Activated T-helper 9 cell treated with anti-CD3 and anti-CD28 coated beads, Interleukin-2, amount 50 U/mL, for 16 hours (primary cell): ENCODE results near the gene C19orf47.

ENCODE experiments used
- DNase-seq: peaks from one replicate; pipeline ENCODE4 v3.0.0-alpha.2; 2020; ENCODE audit warnings: low read depth

C19orf47 gene, protein sequence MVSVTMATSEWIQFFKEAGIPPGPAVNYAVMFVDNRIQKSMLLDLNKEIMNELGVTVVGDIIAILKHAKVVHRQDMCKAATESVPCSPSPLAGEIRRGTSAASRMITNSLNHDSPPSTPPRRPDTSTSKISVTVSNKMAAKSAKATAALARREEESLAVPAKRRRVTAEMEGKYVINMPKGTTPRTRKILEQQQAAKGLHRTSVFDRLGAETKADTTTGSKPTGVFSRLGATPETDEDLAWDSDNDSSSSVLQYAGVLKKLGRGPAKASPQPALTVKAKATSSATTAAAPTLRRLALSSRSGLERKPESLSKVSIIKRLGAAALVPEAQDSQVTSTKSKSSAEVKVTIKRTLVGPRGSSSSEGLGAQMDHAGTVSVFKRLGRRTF

DNA sequence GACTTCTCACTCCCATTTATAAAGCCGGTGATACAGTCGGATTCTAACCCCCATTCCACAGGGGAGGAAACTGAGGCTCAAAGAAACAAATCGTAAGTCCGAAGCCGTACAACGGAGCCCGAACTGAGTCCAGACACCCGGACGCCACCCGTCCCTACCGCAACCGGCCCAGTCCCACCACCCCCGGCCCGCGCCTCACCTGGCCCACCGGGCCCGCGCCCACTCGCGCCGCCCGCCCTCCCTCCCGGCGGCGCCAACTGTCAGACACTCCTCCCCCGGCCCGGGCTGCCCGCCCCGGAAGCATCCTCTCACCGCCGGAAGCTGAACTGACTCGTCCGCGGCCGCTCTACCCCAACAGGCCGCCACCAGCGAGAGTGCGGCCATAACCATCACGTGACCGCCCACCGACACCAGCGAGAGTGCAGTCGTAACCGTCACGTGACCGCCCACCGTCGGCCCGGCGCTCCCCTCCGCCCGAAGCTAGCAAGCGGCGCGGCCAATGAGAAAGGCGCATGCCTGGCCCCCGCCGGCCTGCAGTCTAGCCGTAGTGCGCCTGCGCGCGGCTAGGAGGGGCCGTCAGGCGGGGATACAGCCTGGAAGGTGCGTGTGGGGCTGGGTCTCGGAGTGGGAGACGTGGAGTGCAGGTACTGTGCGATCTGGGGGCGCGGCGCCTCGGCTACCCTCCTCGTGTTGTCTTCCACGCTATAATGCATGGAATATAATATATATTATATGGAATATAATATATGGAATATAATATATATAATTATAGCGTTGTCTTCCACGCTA is at the start of gene C19orf47, which contains the start of gene PLD3:
C19orf47 (minus strand) TSS at position 273 of the 789 bp plus-strand sequence. CDS start 6,540 bp downstream, outside the sequence.
PLD3 (plus strand) TSS at position 571 of the 789 bp plus-strand sequence. CDS start 17,789 bp downstream, outside the sequence.
- DNase-seq = peak; percentile 98

DNA sequence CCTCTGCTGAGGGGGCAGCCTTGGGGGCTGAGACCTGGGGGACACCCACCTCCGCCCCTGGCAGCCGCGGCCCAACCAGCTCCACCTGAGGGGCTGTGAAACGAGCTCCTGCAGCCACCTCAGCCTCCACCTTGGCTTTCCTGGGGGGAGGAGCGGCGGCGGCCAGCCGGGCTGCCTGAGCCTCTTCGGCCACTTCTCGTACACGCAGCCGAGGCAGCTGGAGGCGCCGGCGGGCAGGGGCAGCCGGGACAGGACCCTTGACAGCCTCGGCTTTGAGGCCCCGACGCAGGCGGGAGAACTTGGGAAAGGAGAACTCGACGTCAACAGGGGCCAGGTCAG is 49.3 kb upstream of the C19orf47 start:
- DNase-seq = no peak

DNA sequence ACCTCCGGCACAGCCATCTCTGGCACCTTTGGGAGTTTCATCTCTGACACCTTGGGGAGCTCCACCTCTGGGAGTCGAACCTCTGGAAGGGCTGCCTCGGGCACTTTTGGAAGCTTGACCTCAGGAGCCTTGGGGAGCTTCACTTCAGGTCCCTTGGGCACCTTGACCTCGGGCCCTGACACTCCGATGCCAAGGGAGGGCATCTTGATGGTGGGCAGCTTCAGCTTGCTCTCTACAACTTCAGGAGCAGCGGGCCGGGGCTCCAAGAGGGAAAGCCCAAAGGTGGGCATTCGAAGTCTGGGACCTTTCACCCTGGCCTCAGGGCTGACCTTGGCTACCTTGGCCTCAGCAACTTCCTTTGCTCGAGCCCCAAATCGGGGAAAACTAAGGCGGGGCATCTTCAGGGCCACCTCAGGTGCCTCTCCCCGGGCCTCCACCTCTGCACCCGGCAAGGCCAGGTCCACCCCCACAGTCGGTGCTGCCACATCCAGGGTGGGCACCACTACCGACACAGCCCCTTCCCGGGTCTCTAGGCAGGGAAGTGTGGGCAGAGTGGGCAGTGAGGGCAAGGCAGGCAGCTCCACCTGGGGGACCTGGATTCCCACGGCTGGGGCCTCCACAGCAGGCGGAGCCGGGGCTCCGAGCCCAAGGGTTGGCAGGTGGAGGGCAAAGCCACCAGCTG is 48.8 kb upstream of the C19orf47 start:
- DNase-seq = no peak

DNA sequence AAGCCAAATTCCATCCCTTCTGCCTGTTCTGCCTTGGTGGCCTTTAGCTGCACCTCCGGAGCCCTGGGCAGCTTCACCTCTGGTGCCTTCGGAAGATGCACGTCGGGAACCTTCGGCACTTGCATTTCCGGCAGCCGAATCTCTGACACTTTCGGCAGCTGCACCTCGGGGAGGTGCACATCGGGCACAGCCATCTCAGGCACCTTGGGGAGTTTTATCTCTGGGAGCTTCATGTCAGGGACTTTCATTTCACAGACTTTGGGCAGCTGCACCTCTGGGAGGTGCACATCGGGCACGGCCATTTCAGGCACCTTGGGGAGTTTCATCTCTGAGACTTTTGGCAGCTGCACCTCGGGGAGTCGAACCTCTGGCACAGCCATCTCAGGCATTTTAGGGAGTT is 47.8 kb upstream of the C19orf47 start:
- no peak for DNase-seq

DNA sequence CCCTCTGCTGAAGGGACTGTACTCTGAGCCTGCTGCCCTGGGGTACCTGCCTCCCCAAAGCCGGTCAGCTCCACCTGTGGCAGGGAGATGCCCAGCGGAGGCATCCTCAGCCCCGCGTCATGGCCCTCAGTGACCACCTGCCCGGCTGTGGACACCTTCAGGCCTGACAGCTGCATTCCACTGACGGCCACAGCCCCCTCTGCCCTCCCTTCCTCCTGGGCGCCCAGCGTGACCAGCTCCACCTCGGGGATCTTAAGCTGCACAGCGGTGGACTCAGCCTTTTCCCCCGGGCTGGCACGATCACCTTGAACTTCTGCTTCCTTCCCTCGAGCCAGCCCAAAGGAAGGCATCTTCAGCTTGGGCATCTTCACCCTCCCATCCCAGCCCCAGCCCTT is 46.6 kb upstream of the C19orf47 start:
- DNase-seq = no peak

DNA sequence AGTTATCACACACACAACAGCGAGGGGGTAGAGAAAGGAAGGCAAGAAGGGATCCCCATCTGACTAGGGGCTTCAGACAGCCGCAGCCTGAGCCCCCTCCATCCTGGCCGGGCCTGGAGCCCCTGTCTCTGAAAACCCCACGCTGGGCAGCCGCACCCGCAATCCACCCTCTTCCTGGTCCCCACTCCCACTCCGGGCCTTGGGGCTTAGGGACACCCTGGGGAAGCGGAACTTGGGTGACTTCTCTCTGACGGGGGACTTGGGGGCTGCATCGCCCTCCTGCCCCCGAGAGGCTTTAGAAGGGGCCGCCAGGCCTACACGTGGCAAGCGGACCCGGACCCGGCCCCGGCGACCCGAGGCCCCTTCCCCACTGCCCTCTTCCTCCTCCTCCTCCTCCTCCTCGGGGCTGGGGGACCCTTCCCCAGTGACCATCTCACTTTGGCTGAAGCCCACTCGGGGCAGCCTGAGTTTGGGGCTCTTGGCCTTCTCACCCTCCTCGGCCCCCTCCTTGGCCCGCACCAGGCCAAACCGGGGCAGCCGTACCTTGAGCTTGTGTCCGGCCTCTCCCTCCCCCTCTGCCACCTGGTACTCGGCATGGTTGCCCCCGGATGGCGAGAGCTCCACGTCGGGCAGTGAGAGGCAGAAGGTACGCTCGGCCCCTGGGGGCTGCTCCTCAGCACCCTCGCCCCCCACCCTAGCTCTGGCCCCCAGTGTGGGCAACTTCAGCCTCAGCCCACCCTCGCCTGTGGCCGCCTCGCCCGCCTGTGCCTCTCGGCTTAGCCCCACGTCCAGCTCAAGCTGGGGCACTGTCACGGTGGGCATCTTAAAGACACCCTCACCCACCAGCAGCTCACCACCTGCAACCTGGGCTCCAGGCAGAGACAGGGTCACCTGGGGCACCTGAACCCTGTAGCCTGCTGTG is 46.0 kb upstream of the C19orf47 start:
- DNase-seq = no peak

DNA sequence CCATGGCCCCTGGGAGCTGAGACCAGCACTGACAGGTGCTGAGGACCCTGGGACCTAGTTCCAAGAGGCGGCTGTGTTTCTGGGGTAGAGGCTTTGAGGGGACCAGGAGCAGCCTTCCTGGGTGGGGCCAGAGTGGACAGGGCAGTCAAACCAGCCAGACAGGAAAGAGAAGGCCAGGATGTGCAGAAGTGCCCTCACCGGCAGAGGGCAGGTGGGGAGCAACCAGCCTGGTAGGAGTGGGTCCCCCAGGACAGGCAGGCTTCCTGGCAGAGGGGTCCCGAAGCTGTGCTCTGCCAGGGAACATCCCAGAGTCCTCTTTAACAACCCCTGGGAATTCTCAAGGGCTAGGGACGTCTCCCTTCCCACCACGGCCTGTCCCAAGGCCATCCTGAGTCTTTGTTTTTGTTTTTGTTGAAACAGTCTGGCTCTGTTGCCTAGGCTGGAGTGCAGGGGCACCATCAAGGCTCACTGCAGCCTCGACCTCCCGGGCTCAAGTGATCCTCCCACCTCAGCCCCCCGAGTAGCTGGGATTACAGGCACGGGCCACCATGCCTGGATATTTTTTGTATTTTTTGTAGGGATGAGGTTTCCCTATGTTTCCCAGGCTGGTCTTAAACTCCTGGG is 44.8 kb upstream of the C19orf47 start:
- DNase-seq = no peak

DNA sequence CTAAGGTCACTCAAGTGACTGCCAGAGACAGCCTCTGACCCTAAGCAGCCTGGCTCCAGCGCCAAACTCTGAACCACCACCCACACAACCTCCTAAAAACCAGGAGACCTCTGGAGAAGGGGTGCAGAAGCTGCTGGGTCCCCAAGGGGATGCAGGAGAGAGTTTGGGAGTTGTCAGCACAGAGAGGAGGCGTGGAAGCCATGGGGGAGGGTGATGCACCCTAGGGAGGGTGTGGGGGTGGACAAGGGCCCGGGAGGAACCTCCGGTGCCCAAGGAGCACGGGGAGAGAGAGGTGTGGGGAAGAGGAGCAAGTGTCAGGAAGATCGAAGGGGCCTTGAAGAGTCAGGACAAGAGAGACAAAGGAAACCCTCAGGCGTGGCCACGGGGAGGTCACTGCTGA is 43.9 kb upstream of the C19orf47 start:
- no peak for DNase-seq

DNA sequence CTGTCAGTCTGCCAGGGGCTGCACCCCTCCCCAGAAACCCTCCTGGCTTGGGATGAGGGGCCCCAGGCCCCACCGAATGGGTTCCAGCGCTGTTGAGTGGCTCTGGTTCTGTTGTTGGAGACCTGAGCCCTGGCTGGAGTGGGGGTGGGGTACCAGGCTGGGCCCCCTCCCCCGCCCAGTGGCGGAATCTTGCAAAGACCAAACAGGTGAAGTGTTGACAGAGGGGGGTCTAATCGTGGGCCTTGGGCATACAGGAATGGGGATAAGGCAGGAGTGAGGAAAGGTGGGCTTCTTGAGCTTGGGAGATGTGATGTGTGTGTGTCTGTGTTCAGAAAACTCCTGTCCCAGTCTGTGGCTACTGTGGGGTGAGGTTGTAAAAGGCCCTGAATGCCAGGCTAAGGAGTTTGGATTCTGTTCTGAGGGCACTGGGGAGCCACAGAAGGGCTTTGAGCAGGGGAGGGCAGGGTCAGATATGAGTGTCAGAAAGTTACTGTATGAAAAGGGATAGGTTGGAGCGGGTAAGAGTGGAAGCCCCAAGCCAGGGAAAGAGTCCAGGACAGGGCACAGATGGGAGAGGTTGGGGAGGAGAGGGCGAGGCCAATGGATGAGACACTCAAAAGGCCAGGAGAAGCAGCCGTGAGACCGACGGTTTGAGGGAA is 42.0 kb upstream of the C19orf47 start, which contains the start of gene HIPK4:
HIPK4 (minus strand) TSS at position 98 of the 659 bp plus-strand sequence. CDS start 279 bp downstream, outside the sequence.
- DNase-seq = no peak

DNA sequence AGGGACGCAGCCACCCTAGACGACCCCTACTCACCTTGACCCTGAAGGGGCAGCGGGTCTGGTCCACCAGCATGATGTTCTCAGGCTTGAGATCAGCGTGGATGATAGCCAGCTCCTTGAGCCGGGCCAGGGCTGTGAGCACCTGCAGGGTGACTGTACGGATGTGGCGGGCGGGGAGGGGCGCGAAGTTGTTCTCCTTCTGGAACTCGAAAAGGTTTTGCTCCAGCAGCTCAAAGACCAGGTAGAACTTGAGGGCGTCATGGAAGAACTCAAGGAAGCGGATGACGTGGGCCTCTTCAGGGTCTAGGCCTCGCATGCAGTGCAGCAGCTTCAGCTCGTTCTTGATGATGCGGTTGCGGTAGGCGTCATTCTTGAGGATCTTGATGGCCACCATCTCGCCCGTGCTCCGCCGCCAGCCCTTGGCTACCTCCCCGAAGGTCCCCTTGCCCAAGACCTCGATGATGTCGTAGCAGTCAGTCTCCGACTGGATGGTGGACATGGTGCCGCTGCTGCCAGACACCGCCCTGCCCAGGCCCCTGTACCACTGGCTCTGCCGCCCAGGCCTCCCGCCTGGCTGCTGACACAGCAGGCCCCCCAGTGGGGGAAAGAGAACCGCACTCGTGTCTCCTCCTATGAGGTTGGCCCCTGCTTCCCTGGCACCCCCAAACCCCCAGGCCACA is 41.3 kb upstream of the C19orf47 start:
- DNase-seq = no peak

DNA sequence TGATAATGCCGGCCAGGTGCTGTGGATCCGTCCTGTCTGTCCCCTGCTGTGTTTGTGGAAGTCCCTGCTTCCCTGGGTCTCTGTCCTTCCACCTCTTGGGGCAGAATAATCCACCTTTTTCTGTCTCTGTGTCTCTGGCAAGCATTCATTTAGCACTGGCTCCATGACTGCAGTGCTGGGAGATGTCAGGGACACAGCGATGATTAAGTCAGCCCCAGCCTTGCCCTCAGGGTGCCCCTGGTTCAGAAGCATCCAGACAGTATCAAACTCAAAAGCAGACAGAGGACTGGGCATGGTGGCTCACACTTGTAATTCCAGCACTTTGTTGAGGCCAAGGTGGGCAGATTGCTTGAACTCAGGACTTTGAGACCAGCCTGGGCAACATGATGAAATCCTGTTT is 40.3 kb upstream of the C19orf47 start:
- no peak for DNase-seq

DNA sequence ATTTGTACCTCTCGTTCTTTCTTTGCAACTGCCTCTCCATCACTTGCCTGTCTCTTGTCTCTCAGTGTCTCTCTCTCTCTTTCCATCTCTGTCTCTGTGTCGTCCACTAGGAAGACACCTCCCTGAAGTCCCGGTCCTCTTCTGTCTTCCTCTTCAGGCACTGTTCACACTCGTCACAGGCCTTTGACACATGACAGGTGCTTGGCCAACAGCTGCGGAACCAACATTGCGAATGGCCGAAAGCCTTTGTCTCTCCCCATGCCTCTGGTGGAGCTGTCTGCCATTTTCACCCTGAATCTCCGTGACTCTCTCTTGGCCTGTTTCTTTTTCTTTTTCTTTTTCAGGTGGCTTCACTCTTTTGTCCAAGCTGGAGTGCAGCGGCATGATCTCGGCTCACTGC is 39.0 kb upstream of the C19orf47 start:
- DNase-seq = no peak

DNA sequence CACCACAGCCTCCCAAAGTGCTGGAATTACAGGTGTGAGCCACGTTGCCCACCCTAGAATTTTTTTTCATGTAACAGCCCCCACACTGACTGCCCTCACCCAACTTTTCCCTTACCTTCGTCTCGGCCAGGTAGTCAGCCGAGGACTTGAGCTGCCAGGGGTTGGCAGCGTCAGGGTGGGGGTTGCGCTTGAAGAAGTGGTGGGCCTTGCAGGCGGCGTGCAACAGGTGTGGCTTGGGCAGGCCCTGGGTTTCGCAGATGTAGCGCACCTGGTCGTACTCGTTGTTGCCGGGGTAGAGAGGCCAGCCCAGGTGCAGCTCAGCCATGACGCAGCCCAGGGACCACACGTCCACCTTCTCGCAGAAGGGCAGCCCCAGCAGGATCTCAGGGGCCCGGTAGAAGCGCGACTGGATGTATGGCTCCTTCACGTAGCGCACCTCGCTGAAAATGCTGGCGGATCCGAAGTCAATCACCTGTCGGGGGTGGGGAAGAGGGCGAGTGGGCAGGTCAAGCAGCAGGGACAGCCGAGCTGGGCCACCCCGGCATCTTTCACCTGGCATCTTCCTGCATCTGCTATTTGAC is 35.6 kb upstream of the C19orf47 start:
- DNase-seq = no peak

DNA sequence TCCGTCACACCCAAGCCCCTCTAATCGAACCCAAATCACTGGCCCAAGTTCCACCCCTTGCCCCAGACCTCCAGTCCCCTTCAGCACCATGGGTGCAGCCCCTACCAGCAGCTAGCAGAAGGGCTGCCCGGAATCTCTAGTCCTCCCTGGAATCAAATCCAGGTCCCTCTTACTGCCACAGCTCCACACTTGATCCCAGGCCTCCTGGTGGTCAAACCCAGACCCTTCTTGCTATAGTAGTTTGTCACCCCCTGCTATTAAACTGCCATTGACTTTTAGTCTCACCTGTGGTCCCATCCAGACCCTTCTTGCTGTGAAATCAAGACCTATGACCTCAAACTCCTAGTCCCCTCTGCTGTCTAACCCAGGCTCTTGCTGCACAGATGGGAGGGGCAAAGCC is 33.1 kb upstream of the C19orf47 start:
- DNase-seq = no peak

DNA sequence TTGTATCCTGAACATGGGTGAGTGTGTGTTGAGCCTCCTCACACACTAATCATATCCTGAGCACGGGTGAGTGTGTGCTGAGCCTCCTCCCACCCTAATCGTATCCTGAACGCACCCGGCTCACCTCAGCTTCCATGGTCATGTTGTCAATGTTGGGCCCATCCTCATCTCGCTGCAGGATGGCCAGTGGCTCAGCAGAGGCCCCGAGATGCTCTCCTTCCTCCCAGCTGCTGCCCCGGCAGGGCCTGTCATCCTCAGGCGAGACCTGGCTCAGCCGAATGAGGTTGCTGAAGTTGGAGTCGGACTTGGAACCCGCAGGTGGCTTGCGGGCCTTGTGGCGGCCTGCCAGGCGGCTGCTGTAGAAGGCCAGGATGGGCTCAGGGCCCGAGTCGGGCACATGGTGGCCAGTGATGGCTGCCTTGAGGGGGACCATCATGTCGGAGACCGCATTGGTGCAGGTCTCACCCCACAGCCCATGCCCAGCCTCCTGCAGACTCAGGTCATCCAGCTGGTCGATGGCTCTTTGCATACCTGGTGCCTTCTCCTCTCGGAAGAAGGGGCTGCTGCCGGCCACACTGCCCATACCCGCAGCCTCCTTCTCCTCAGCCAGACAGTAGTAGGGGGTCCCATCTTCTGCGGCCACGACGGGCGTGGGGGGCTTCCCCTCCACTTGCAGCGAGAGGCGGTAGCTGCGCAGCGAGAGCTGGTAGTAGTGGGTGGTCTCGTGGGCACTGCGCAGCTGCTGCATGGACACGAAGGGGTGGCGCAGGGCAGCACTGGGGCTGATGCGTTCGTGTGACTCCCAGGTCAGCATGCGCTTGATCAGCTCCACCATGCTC is 32.2 kb upstream of the C19orf47 start:
- DNase-seq = no peak

DNA sequence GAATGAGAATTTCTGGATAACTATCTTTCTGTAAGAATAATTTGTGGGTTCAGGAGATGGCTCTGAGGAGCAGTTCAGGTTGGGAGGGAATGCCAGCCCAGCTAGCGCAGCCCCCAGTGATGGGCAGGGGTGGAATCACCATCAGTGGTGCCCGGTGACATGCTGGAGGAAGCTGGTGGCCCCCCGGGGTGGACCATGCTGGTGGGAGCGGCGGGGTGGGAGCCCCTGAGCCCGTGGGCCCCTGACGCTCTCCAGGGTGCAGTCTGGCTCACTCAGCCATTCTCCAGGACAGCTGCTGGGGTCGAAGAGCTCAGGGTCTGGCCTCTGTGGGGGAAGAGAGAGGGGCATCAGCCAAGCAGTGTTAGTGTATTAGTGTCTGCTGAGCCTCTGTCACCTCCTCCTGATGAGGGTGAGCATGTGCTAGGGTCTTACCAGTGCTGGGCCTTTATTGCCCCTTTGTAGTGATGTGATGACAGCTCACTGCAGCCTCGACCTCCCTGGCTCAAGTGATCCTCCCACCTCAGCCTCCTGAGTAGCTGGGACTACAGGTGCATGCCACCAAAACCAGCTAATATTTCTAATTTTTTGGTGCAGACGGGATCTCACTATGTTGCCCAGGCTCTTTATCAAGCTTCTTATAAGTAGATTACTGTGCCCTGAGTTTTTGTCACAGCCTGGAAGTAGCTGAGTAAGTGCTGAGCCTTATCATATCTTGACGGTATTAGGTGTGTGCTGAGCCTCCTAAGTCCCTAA is 31.4 kb upstream of the C19orf47 start:
- no peak for DNase-seq

DNA sequence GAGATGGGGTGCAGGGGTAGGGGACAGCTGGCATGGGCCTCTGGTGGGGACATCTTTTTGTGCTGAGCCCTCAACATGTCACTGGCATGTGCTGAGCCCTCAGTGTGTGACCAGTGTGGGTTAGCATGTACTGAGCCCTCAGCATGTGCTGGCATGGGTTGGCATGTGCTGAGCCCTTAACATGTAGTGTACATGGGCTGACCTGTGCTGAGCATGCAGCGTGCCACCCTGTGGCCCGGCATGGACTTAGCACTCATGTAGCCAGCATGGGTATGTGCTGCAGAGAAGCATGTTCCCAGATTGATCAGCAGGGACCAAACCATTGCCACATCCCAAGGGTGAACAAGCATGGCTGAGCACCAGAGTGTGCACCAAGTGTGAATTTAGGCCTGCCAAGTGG is 30.3 kb upstream of the C19orf47 start:
- no peak for DNase-seq

DNA sequence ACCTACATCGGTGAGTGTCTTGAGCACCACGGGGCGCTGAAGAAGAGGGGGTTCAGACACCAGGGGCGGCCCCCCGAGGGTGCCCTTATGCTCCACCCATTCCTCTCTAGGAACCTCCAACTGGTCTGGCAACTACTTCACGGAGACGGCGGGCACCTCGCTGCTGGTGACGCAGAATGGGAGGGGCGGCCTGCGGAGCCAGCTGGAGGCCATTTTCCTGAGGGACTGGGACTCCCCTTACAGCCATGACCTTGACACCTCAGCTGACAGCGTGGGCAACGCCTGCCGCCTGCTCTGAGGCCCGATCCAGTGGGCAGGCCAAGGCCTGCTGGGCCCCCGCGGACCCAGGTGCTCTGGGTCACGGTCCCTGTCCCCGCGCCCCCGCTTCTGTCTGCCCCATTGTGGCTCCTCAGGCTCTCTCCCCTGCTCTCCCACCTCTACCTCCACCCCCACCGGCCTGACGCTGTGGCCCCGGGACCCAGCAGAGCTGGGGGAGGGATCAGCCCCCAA is 29.7 kb upstream of the C19orf47 start:
- DNase-seq = no peak
